Ishikawa (cell line): ENCODE measurements around the gene SHB.

ENCODE experiments used
- CEBPB ChIP-seq: IDR thresholded peaks from 2 replicates; pipeline ENCODE4 v1.6.1; 2012
- CREB1 ChIP-seq: IDR thresholded peaks from 2 replicates; pipeline ENCODE4 v1.6.1; 2012; ENCODE audit warnings: low read depth
- EP300 ChIP-seq: IDR thresholded peaks from 2 replicates; pipeline ENCODE4 v1.6.1; 2012; ENCODE audit warnings: borderline replicate concordance
- MAX ChIP-seq: IDR thresholded peaks from 2 replicates; pipeline ENCODE4 v1.6.1; 2012
- RAD21 ChIP-seq: IDR thresholded peaks from 2 replicates; pipeline ENCODE4 v1.6.1; 2012; ENCODE audit warnings: low read depth
- TAF1 ChIP-seq: IDR thresholded peaks from 2 replicates; pipeline ENCODE4 v1.6.1; 2012; ENCODE audit warnings: low read depth, mild to moderate bottlenecking
- TCF12 ChIP-seq: IDR thresholded peaks from 2 replicates; pipeline ENCODE4 v1.6.1; 2012; ENCODE audit warnings: low read depth
- USF1 ChIP-seq: IDR thresholded peaks from 2 replicates; pipeline ENCODE4 v1.6.1; 2012
- YY1 ChIP-seq: IDR thresholded peaks from 2 replicates; pipeline ENCODE4 v1.6.1; 2012; ENCODE audit warnings: low read depth
- ZBTB7A ChIP-seq: IDR thresholded peaks from 2 replicates; pipeline ENCODE4 v1.6.1; 2012; ENCODE audit warnings: low read depth

- TF ChIP-seq TAF1, result no peak
- no peak for TF ChIP-seq USF1
- TF ChIP-seq RAD21, result no peak
- TF ChIP-seq ZBTB7A, result no peak
- TF ChIP-seq EP300, result no peak
- no peak for TF ChIP-seq CEBPB
- no peak for TF ChIP-seq TCF12
- TF ChIP-seq MAX, result no peak
- no peak for TF ChIP-seq CREB1
- TF ChIP-seq YY1, result no peak
Observed at GRCh38 chr9:37925006-37925405, 144.0 kb downstream of the SHB start.
